ENCODE measurements around the gene TAF4.

TAF4 gene

GRCh38 chr20:62043131-62043914 lies 22.4 kb downstream of the TAF4 start:
- CTCF ChIA-PET, result no interaction called here
- no peak for TF ChIP-seq CTCF (IDR thresholded peaks at IDR 0.05; ENCODE audit: insufficient read depth, low read length, missing control alignments)
- POLR2A ChIA-PET, result no interaction called here
- no peak for DNase-seq (ENCODE audit: low read depth, low spot score)
- no peak overlapping the region for H3K4me3 ChIP-seq (ENCODE audit: low read depth, low read length)

- H3K4me3 ChIP-seq (ENCODE audit: low read depth, low read length), result no peak overlapping the region
- no peak for DNase-seq (ENCODE audit: low read depth, low spot score)
- ChIA-PET CTCF (interaction anchor here (0.6 kb wide), 1 partner anchor 17 kb away, joined by 3 read pairs; no protein-coding TSS in a partner anchor), POLR2A (no interaction called here)
- no peak for TF ChIP-seq CTCF (IDR thresholded peaks at IDR 0.05; ENCODE audit: insufficient read depth, low read length, missing control alignments)
Observed at GRCh38 chr20:62042025-62042820, 23.5 kb downstream of the TAF4 start.

GRCh38 chr20:62040933-62041332 lies 24.7 kb downstream of the TAF4 start:
- H3K4me3 ChIP-seq (ENCODE audit: low read depth, low read length), result no peak overlapping the region
- DNase-seq (ENCODE audit: low read depth, low spot score), result no peak
- CTCF ChIA-PET, result interaction anchor here (1.4 to 1.7 kb wide), 2 partner anchors 14 to 81 kb away, joined by 3 to 4 read pairs; partner anchors contain the start of gene LSM14B
- TF ChIP-seq CTCF (IDR thresholded peaks at IDR 0.05; ENCODE audit: insufficient read depth, low read length, missing control alignments), result no peak
- POLR2A ChIA-PET, result no interaction called here

GRCh38 chr20:62040381-62040922 lies 25.2 kb downstream of the TAF4 start:
- no peak overlapping the region for H3K4me3 ChIP-seq (ENCODE audit: low read depth, low read length)
- no peak for DNase-seq (ENCODE audit: low read depth, low spot score)
- ChIA-PET POLR2A (no interaction called here), CTCF (interaction anchor here (1.4 to 1.9 kb wide), 3 partner anchors 14 to 81 kb away, joined by 3 to 5 read pairs (median 4); partner anchors contain the start of gene LSM14B)
- no peak for TF ChIP-seq CTCF (IDR thresholded peaks at IDR 0.05; ENCODE audit: insufficient read depth, low read length, missing control alignments)

- POLR2A ChIA-PET, result interaction anchor here (0.7 to 1.0 kb wide), 2 partner anchors 26 to 698 kb away, joined by 3 to 6 read pairs; partner anchors contain the start of gene TAF4
- no peak overlapping the region for H3K4me3 ChIP-seq (ENCODE audit: low read depth, low read length)
- no peak for TF ChIP-seq CTCF (IDR thresholded peaks at IDR 0.05; ENCODE audit: insufficient read depth, low read length, missing control alignments)
- CTCF ChIA-PET, result interaction anchor here (1.4 to 1.9 kb wide), 3 partner anchors 11 to 21 kb away, joined by 3 to 5 read pairs (median 5); no protein-coding TSS in a partner anchor
- no peak for DNase-seq (ENCODE audit: low read depth, low spot score)
Observed at GRCh38 chr20:62039738-62040137, 25.9 kb downstream of the TAF4 start.
